ENCODE measurements around the gene PARP6.
"Not testable (repeated sequence)": the region's sequence is repeated elsewhere in the genome, so short reads cannot be mapped to it uniquely, and the experiment has no call there.

The PARP6 gene

DNA sequence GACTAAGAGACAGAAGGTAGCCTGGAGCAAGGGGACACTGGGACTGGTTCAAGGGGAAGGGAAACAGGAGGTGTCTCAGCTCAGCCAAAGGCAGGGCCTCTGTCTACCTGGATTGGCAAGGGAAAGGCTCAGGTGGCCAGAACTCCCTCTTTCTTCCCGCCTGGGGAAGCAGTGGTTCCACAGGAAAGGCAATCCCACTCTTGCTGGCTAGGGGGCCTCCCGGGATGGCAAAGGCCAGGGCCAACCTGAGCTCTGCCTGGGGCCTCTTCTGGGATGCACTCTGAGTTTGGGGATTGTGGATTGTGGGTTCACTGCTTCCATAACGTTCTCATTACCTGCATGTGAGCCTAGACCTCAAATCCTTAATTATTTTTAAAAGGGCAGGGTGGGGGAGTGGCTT is 13.0 kb upstream of the PARP6 start:
- no peaks in the 10 kb centered on the region for H3K4me1 ChIP-seq (ENCODE audit: control insufficient read depth in 1 of 2, insufficient read depth in 1 of 2, low read depth in 1 of 2, low read length in 1 of 2)
- H3K27me3 ChIP-seq: no peaks in the 10 kb centered on the region

GRCh38 chr15:72284781-72285180 is 12.4 kb upstream of the PARP6 start:
- Histone ChIP-seq H3K36me3 (peaks cover 8% of the 10 kb centered on the region), H3K27ac (no peak overlapping the region), H3K27me3 (no peaks in the 10 kb centered on the region), H3K9me3 (no peaks in the 10 kb centered on the region), H3K4me3 (ENCODE audit: low read depth in 1 of 2, low read length in 1 of 2) (no peak overlapping the region), H3K4me1 (ENCODE audit: control insufficient read depth in 1 of 2, insufficient read depth in 1 of 2, low read depth in 1 of 2, low read length in 1 of 2) (no peaks in the 10 kb centered on the region)
- no peak for TF ChIP-seq CTCF (IDR thresholded peaks at IDR 0.05)

More for the DNA sequence above, 13.0 kb upstream of the PARP6 start:
- H3K4me3 ChIP-seq (ENCODE audit: low read depth in 1 of 2, low read length in 1 of 2): no peak overlapping the region
- H3K9me3 ChIP-seq: no peaks in the 10 kb centered on the region
- H3K27ac ChIP-seq: no peak overlapping the region
- peaks cover 8% of the 10 kb centered on the region for H3K36me3 ChIP-seq
- TF ChIP-seq CTCF (IDR thresholded peaks at IDR 0.05): no peak

DNA sequence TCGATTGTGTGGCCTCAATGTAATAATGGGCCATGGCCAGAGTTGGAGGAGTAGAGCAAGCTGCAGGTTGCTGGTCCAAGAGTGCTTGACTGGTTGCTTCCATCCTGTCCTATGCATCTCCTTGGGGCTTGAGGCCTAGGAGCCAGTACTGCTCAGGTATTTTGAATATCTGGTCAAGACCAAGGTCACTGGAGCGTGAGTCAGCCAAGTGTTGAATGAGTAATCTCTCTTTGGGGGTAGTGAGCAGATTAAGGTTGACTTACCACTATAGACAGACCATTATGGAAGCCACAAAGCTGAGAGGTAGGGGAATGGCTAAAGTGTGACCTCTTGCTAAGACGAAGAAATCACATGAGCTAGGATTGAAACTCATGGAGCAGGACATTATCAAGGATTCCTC is 9.4 kb upstream of the PARP6 start:
- Histone ChIP-seq H3K4me1 (ENCODE audit: control insufficient read depth in 1 of 2, insufficient read depth in 1 of 2, low read depth in 1 of 2, low read length in 1 of 2) (no peaks in the 10 kb centered on the region), H3K4me3 (ENCODE audit: low read depth in 1 of 2, low read length in 1 of 2) (no peak overlapping the region), H3K27me3 (no peaks in the 10 kb centered on the region), H3K27ac (no peak overlapping the region), H3K9me3 (no peaks in the 10 kb centered on the region), H3K36me3 (peaks cover 3% of the 10 kb centered on the region)
- no peak for TF ChIP-seq CTCF (IDR thresholded peaks at IDR 0.05)

GRCh38 chr15:72280751-72281150 is 8.4 kb upstream of the PARP6 start:
- TF ChIP-seq CTCF (IDR thresholded peaks at IDR 0.05): no peak
- Histone ChIP-seq H3K36me3 (peaks cover 3% of the 10 kb centered on the region), H3K27me3 (no peaks in the 10 kb centered on the region), H3K4me1 (ENCODE audit: control insufficient read depth in 1 of 2, insufficient read depth in 1 of 2, low read depth in 1 of 2, low read length in 1 of 2) (no peaks in the 10 kb centered on the region), H3K27ac (no peak overlapping the region), H3K9me3 (no peaks in the 10 kb centered on the region), H3K4me3 (ENCODE audit: low read depth in 1 of 2, low read length in 1 of 2) (no peak overlapping the region)

GRCh38 chr15:72278737-72279136 is 6.4 kb upstream of the PARP6 start:
- Histone ChIP-seq H3K27ac (no peak overlapping the region), H3K4me1 (ENCODE audit: control insufficient read depth in 1 of 2, insufficient read depth in 1 of 2, low read depth in 1 of 2, low read length in 1 of 2) (no peaks in the 10 kb centered on the region), H3K36me3 (no peaks in the 10 kb centered on the region), H3K27me3 (no peaks in the 10 kb centered on the region), H3K4me3 (ENCODE audit: low read depth in 1 of 2, low read length in 1 of 2) (no peak overlapping the region), H3K9me3 (no peaks in the 10 kb centered on the region)
- TF ChIP-seq CTCF (IDR thresholded peaks at IDR 0.05): no peak

- TF ChIP-seq CTCF (IDR thresholded peaks at IDR 0.05): no peak
- no peak overlapping the region for H3K4me3 ChIP-seq (ENCODE audit: low read depth in 1 of 2, low read length in 1 of 2)
- H3K4me1 ChIP-seq (ENCODE audit: control insufficient read depth in 1 of 2, insufficient read depth in 1 of 2, low read depth in 1 of 2, low read length in 1 of 2): peaks cover 12 to 14% of the 10 kb centered on the region in 2 experiments
- no peak overlapping the region for H3K27ac ChIP-seq
- no peaks in the 10 kb centered on the region for H3K9me3 ChIP-seq
- H3K36me3 ChIP-seq: no peaks in the 10 kb centered on the region
- no peaks in the 10 kb centered on the region for H3K27me3 ChIP-seq
Observed at GRCh38 chr15:72276326-72276700, 4.0 kb upstream of the PARP6 start.

- not testable (repeated sequence) for H3K36me3 ChIP-seq; H3K27ac ChIP-seq; H3K4me3 ChIP-seq (ENCODE audit: low read depth in 1 of 2, low read length in 1 of 2); H3K9me3 ChIP-seq; H3K27me3 ChIP-seq
- H3K4me1 ChIP-seq (ENCODE audit: control insufficient read depth in 1 of 2, insufficient read depth in 1 of 2, low read depth in 1 of 2, low read length in 1 of 2): peaks cover 13 to 20% of the 10 kb centered on the region in 2 experiments
Observed at GRCh38 chr15:72275635-72276325, 3.4 kb upstream of the PARP6 start.

All from neutrophil (primary cell).